Superior temporal gyrus (tissue), 1 donor: ENCODE measurements around the gene FIS1.

Experiments used
- DNase-seq: peaks from one replicate; pipeline ENCODE4 v3.0.0-alpha.2; 2016; ENCODE audit errors: extremely low spot score

The FIS1 gene

GRCh38 chr7:101234636-101235035 lies 10.2 kb downstream of the FIS1 start:
- DNase-seq, result no peak

DNA sequence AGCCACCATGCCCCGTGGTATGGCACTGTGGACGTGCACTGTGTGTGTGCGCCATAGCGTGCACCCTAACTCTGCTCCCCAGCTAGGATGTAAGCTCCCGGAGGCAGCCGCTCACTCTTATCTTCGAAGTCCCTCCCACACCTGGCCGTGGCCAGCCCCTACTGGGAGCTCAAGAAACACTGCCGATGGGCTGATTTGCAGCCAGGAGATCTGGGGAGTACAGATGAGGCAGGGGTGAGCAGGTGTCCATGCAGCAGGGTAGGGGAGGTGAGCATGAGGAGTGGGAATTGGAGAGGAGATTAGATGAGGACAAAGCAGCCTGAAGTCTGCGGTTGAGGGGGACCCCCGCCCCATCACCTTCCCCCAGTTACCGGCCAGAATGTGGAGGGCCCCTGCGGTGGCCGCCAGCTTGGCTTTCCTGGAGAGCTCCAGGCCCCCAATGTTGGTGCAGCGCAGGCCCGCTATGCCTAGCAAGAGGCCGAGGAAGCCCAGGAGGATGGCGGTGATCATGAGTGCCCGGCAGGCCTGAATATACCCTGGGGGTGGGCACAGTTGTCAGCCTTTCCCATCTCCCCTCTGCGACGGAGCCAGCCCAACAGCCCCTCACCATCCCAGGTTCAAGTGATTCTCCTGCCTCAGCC lies 10.9 kb downstream of the FIS1 start:
- no peak for DNase-seq

DNA sequence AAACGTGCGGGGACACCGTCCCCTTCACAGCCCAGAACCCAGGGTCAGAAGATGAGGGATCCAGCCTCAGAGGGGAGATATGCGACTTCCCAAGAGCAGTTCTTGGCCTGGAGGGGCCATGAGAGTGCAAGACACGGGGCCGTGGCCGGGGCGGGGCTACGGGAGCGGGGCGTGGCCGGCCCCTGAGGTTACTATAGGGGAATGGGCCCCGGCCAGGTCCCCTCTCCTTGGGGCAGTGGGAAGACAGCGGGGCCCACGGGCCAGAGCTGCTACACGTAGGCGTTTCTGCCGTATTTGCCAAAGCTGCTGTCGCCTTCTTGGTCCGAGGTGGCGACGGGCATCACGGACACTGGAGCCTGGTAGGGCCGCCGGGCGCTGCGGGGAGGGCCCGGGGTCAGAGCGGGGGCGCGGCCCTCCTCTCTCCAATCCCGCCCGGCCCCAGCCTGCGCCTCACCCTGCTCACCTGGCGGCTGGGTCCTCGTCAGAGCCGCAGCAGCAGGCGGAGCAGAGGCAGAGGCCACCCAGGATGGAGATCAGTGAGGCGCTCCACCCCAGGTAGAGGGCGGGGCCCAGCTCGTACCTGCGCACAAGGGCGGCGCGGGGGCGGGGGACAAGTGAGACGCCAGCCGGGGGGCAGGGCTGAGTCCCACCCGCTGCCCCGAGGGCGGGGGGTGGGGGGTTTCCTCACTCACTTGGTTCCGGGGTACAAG lies 12.6 kb downstream of the FIS1 start:
- no peak for DNase-seq

DNA sequence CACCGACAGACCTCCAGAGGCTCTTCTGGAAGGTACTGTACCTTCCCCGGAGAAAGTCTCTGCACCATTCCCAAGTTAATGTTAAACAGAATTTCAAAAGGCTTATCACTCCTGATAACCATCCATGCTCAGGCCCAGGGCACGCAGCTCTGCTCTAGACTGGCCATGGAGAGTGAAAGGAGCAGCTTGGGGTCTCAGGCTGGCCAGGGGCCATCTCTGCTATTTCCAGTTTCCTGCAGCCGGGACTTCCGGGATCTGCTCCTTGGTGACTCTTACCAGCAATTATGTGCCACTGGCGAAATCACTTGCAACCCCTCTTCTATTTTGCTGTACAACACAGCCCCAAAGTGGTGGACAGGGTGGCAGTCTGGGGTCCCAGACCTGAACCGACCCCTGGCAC lies 13.2 kb downstream of the FIS1 start:
- no peak for DNase-seq

GRCh38 chr7:101226721-101227120 lies 18.2 kb downstream of the FIS1 start:
- peak; percentile 59 for DNase-seq

- no peak for DNase-seq
Measured at GRCh38 chr7:101225650-101226049, 19.2 kb downstream of the FIS1 start.

- DNase-seq, result no peak
Measured at GRCh38 chr7:101223528-101223927, 21.4 kb downstream of the FIS1 start.

- DNase-seq, result no peak
Measured at GRCh38 chr7:101222275-101222830, 22.5 kb downstream of the FIS1 start.

DNA sequence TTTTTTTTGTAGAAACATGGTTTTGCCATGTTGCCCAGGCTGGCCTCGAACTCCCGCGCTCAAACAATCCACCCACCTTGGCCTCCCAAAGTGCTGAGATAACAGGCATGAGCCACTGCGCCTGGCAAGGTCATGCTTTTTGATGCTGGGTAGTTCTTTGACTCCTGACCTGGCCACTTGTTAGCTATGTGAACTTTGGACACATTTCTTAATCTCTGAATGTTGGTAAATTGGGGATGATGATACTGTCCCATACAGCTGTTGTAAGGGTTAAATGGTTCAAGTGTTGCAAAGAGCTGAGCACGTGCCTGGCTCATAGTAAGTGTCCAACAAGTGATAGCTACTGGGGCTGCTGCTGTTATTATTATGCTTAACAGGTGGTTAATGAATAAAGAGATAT lies 24.6 kb downstream of the FIS1 start:
- DNase-seq, result no peak

GRCh38 chr7:101218236-101219125 lies 26.4 kb downstream of the FIS1 start:
- DNase-seq, result no peak

DNA sequence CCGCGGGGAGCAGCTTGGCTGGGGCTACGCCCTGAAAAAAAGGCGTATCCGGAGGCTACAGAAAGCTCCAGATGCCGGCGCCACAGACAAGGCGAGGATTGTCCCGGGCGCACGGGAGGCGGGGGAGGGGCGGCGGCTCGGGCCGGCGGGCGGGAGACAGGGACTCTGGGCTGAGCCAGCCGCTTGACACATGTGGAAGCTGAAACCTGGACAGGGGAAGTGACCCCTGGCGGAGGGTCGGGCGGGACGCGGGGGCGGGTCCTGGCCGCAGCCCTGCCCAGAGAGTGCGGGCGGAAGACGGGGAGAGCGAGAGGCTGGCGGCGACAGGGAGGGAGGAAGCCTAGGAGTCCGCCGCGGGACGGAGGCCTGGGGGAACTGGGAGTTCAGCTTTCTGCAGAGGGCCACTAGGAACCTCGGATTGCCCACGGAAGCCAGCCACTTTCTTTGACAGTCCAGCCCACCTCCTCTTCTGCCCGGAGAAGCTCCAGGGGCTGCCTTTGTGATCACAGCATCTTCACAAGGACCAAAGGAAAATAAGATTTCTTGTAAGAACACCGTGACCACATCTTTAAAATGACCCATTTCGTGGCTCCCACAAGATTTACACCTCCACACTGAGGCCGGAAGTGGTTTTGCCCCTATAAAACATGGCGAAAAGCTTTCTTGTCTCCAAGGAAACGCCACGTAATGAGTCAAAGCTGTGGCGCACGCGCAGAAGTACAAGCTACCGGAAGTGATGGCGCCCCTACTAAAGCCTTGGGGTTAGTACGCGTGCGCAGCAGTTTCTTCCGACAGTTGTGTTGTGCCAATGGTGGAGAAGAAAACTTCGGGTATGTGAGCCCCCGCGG lies 27.3 kb downstream of the FIS1 start, which contains the start of the genes PLOD3 and ZNHIT1:
Gene PLOD3, minus strand, starts transcription at position 194 of the 848 bp plus-strand sequence. CDS start 307 bp downstream, outside the sequence.
Gene ZNHIT1, plus strand, starts transcription at position 778 of the 848 bp plus-strand sequence. Its CDS starts 31 bp downstream, at position 809.
- DNase-seq, result peak; percentile 100

GRCh38 chr7:101216860-101217387 lies 28.0 kb downstream of the FIS1 start:
- DNase-seq, result peak; percentile 15

- DNase-seq, result no peak
Measured at GRCh38 chr7:101216001-101216859, 28.7 kb downstream of the FIS1 start.

DNA sequence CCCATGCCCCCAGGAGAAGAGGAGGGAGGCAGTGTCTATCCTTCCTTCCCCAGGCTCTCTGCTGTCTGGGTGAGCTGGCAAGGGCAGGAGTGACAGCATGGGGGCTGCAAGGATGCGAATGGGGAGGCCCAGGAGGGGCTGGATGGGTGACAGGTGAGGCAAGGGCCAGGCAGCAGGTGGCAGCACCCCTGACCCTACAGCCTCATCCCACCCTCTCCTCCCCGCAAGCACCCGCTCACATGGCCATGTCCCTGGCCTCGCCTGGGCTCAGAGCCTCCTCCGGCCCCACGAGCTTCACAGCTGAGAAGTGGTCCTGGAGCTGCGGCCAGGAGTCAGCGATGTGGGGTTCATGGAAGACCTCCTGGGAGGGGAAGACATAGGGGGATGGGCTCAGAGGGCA lies 32.9 kb downstream of the FIS1 start:
- DNase-seq, result no peak

DNA sequence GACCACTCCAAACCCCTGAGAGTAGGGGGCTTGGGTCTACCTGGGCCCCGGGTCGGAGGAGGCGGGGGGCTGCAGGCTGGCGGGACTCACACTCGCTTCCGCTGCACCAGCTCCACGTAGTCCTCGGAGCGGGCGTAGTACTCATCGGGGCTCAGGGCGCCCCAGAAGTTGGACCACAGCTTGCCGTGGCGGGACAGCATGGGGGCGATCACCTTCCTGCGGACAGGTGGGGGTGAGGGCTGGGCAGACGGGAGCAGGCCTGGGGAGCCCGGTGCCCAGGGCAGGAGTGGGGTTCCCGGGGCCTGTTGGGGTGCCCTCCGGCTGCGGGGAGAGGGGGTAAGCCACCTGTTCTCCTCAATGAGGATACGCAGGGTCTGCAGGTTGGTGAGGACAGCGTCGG lies 33.4 kb downstream of the FIS1 start:
- no peak for DNase-seq

GRCh38 chr7:101210143-101210542 lies 34.7 kb downstream of the FIS1 start:
- no peak for DNase-seq

DNA sequence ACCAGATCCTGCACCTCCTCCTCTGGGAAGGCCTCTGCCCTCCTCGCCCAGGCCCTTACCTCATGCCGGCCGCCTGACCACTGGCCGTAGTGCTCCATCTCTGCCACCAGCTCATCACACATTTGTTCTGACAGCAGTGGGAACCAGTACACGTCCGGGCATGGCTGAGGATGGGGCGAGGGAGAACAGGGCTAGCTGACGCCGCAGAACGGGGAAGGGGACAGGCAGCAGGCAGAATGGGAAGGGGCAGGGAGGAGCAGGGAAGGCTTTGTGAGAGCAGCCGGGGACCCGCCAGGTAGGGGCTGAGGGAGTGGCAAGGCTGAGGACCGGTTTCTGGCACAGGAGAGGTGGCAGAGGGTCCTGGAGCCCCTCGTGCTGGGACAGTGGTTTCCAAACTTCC lies 36.1 kb downstream of the FIS1 start:
- no peak for DNase-seq

GRCh38 chr7:101207459-101207858 lies 37.4 kb downstream of the FIS1 start:
- DNase-seq, result no peak

DNA sequence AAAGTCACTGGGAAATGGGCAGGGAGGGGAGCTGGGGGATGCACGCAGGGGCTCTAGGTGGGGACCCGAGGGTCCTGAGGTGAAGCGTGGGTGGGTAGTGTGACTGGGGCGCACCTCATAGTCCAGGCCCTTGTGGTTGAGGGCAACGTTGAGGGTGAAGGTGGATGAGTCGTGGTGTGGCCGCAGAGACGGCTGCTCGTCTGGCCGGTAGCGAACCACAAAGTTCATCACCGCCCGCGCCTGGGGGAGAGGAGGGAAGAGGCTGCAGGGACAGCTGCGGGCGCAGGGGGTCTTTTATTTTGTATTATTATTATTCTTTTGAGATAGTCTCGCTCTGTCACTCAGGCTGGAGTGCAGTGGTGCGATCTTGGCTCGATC lies 38.2 kb downstream of the FIS1 start:
- no peak for DNase-seq
